HEK293 (cell line): Measurements from ENCODE around the gene SERTAD3.

ENCODE experiments used
- CTCF ChIA-PET: fragments of 350-600 bp; formaldehyde crosslinking; extraction: SDS; loops from one replicate; lab custom pipeline; 2021; ENCODE audit warnings: antibody characterized with exemption; lab: Yijun Ruan, JAX
- POLR2A ChIA-PET: fragments of 300-600 bp; formaldehyde crosslinking; extraction: SDS; loops from one replicate; lab custom pipeline; 2020; ENCODE audit warnings: antibody characterized with exemption, inconsistent platforms; lab: Yijun Ruan, JAX
- H3K27ac ChIP-seq: fragments of 200-500 bp; sonication (Bioruptor generic); 2 replicates; pipeline ENCODE4 v1.5.1; 2014; ENCODE audit warnings: low read depth, low read length, control low read depth, inconsistent platforms; ENCODE audit errors: extremely low read depth
- H3K36me3 ChIP-seq, 2 experiments: fragments of 200-500 bp in 1 of 2; sonication (Bioruptor generic) in 1 of 2; 1 replicate in 1 of 2; 2 replicates in 1 of 2; pipeline ENCODE4 v1.5.1; 2014 to 2017; ENCODE audit warnings: inconsistent platforms in 2 of 2, low read length in 2 of 2; ENCODE audit not compliant: control insufficient read depth in 2 of 2, insufficient read depth in 1 of 2
- H3K4me1 ChIP-seq: fragments of 200-500 bp; sonication (Bioruptor generic); 2 replicates; pipeline ENCODE4 v1.5.1; 2014; ENCODE audit warnings: mild to moderate bottlenecking, low read length, inconsistent platforms; ENCODE audit not compliant: control insufficient read depth, insufficient read depth
- H3K4me3 ChIP-seq: 2 replicates; pipeline ENCODE4 v1.5.1; 2011; ENCODE audit warnings: low read depth, mild to moderate bottlenecking, control low read depth, low read length, moderate library complexity
- H3K9me3 ChIP-seq: fragments of 200-500 bp; sonication (Bioruptor generic); 2 replicates; pipeline ENCODE4 v1.5.1; 2014; ENCODE audit warnings: low read depth, low read length, inconsistent platforms; ENCODE audit not compliant: control insufficient read depth, insufficient read depth
- ATF2 ChIP-seq: fragments of 450-650 bp; formaldehyde crosslinking; IDR thresholded peaks from 2 replicates; pipeline ENCODE4 v1.5.1; 2016; ENCODE audit warnings: missing biosample characterization, missing genetic modification characterization, low read depth
- CTCF ChIP-seq: fragments of 450-650 bp; formaldehyde crosslinking; IDR thresholded peaks from 2 replicates; pipeline ENCODE4 v1.5.1; 2016; ENCODE audit warnings: missing biosample characterization, missing genetic modification characterization
- HIC1 ChIP-seq: fragments of 450-650 bp; formaldehyde crosslinking; IDR thresholded peaks from 2 replicates; pipeline ENCODE4 v1.5.1; 2016; ENCODE audit warnings: missing biosample characterization, missing genetic modification characterization
- HOXA7 ChIP-seq: sonication (generic); formaldehyde crosslinking; IDR thresholded peaks from 2 replicates; pipeline ENCODE4 v1.8.1; 2022; ENCODE audit warnings: missing genetic modification reagents, borderline replicate concordance
- PRDM1 ChIP-seq: fragments of 450-650 bp; formaldehyde crosslinking; IDR thresholded peaks from 2 replicates; pipeline ENCODE4; 2016; ENCODE audit warnings: missing biosample characterization, missing genetic modification characterization
- SALL2 ChIP-seq: fragments of 450-650 bp; formaldehyde crosslinking; IDR thresholded peaks from 2 replicates; pipeline ENCODE4 v1.5.0; 2017; ENCODE audit warnings: missing biosample characterization, mild to moderate bottlenecking, missing genetic modification characterization, borderline replicate concordance
- SP3 ChIP-seq: fragments of 450-650 bp; formaldehyde crosslinking; IDR thresholded peaks from 2 replicates; pipeline ENCODE4 v1.5.1; 2016; ENCODE audit warnings: missing biosample characterization, missing genetic modification characterization
- TCF7L2 ChIP-seq: IDR thresholded peaks from 2 replicates; pipeline ENCODE4 v1.6.1; 2011; ENCODE audit warnings: low read depth, mild to moderate bottlenecking, inconsistent platforms, low read length, moderate library complexity, borderline replicate concordance
- ZBTB8A ChIP-seq: fragments of 450-650 bp; formaldehyde crosslinking; IDR thresholded peaks from 2 replicates; pipeline ENCODE4 v1.5.1; 2016; ENCODE audit warnings: missing biosample characterization, missing genetic modification characterization
- ZFP69B ChIP-seq: fragments of 450-650 bp; formaldehyde crosslinking; IDR thresholded peaks from 2 replicates; pipeline ENCODE4 v1.5.1; 2016; ENCODE audit warnings: missing biosample characterization, missing genetic modification characterization
- ZNF121 ChIP-seq: fragments of 450-650 bp; formaldehyde crosslinking; IDR thresholded peaks from 2 replicates; pipeline ENCODE4 v1.5.1; 2016; ENCODE audit warnings: missing biosample characterization, missing genetic modification characterization
- ZNF155 ChIP-seq: fragments of 450-650 bp; formaldehyde crosslinking; IDR thresholded peaks from 2 replicates; pipeline ENCODE4 v1.5.1; 2016; ENCODE audit warnings: missing biosample characterization, missing genetic modification characterization
- ZNF174 ChIP-seq: fragments of 450-650 bp; formaldehyde crosslinking; IDR thresholded peaks from 2 replicates; pipeline ENCODE4 v1.5.0; 2017; ENCODE audit warnings: missing biosample characterization, mild to moderate bottlenecking, missing genetic modification characterization
- ZNF19 ChIP-seq: fragments of 450-650 bp; formaldehyde crosslinking; IDR thresholded peaks from 2 replicates; pipeline ENCODE4; 2016; ENCODE audit warnings: missing biosample characterization, missing genetic modification characterization, low read depth
- ZNF2 ChIP-seq: fragments of 450-650 bp; formaldehyde crosslinking; IDR thresholded peaks from 2 replicates; pipeline ENCODE4 v1.5.1; 2016; ENCODE audit warnings: missing biosample characterization, missing genetic modification characterization
- ZNF202 ChIP-seq: fragments of 450-650 bp; formaldehyde crosslinking; IDR thresholded peaks from 2 replicates; pipeline ENCODE4 v1.5.1; 2016; ENCODE audit warnings: missing biosample characterization, missing genetic modification characterization, borderline replicate concordance
- ZNF214 ChIP-seq: fragments of 450-650 bp; formaldehyde crosslinking; IDR thresholded peaks from 2 replicates; pipeline ENCODE4 v1.5.1; 2017; ENCODE audit warnings: missing biosample characterization, mild to moderate bottlenecking, missing genetic modification characterization, borderline replicate concordance
- ZNF398 ChIP-seq: fragments of 450-650 bp; formaldehyde crosslinking; IDR thresholded peaks from 2 replicates; pipeline ENCODE4 v1.5.1; 2017; ENCODE audit warnings: missing biosample characterization, missing genetic modification characterization
- ZNF510 ChIP-seq: fragments of 450-650 bp; formaldehyde crosslinking; IDR thresholded peaks from 2 replicates; pipeline ENCODE4 v1.5.1; 2018; ENCODE audit warnings: mild to moderate bottlenecking, missing genetic modification characterization, missing biosample characterization; ENCODE audit not compliant: insufficient replicate concordance
- ZNF692 ChIP-seq: fragments of 450-650 bp; formaldehyde crosslinking; IDR thresholded peaks from 2 replicates; pipeline ENCODE4 v1.5.1; 2016; ENCODE audit warnings: missing biosample characterization, missing genetic modification characterization
- ZNF704 ChIP-seq: fragments of 450-650 bp; formaldehyde crosslinking; IDR thresholded peaks from 2 replicates; pipeline ENCODE4 v1.5.1; 2016; ENCODE audit warnings: missing biosample characterization, missing genetic modification characterization
- ZNF768 ChIP-seq: fragments of 450-650 bp; formaldehyde crosslinking; IDR thresholded peaks from 2 replicates; pipeline ENCODE4 v1.5.1; 2018; ENCODE audit warnings: missing biosample characterization, mild to moderate bottlenecking, missing genetic modification characterization
- ZNF776 ChIP-seq: fragments of 450-650 bp; formaldehyde crosslinking; IDR thresholded peaks from 2 replicates; pipeline ENCODE4 v1.5.0; 2017; ENCODE audit warnings: missing biosample characterization, missing genetic modification characterization, borderline replicate concordance
- ZSCAN23 ChIP-seq: fragments of 450-650 bp; formaldehyde crosslinking; IDR thresholded peaks from 2 replicates; pipeline ENCODE4 v1.5.1; 2016; ENCODE audit warnings: missing biosample characterization, missing genetic modification characterization

Gene SERTAD3

GRCh38 chr19:40419780-40420179 lies 24.4 kb downstream of the SERTAD3 start:
- Histone ChIP-seq H3K4me3 (no peak overlapping the region), H3K27ac (no peak overlapping the region), H3K4me1 (peaks cover 19% of the 10 kb centered on the region), H3K36me3 (peaks cover 13 to 15% of the 10 kb centered on the region in 2 experiments), H3K9me3 (no peaks in the 10 kb centered on the region)
- ChIA-PET POLR2A (interaction anchor here (0.6 to 9.2 kb wide), 10 partner anchors 13 to 184 kb away, joined by 3 to 428 read pairs (median 8); partner anchors contain the start of genes BLVRB, C19orf47, PLD3 and SERTAD3), CTCF (interaction anchor here (0.6 to 3.4 kb wide), 33 partner anchors 9 to 1723 kb away, joined by 3 to 40 read pairs (median 6); partner anchors contain the start of genes BLVRB and SERTAD3)
- TF ChIP-seq ZNF121 (tag by site-specific recombination) (peak; percentile 97), ZNF692 (no peak), ZBTB8A (0 out of 2 replicates have a peak, but pooled peaks have one; percentile 6)

GRCh38 chr19:40419066-40419612 lies 25.0 kb downstream of the SERTAD3 start:
- Histone ChIP-seq H3K4me3 (no peak overlapping the region), H3K36me3 (peaks cover 13 to 15% of the 10 kb centered on the region in 2 experiments), H3K27ac (no peak overlapping the region), H3K9me3 (no peaks in the 10 kb centered on the region), H3K4me1 (peaks cover 14% of the 10 kb centered on the region)
- POLR2A ChIA-PET: interaction anchor here (0.7 to 2.7 kb wide), 4 partner anchors 13 to 71 kb away, joined by 3 to 37 read pairs (median 11); partner anchors contain the start of genes C19orf47 and PLD3
- CTCF ChIA-PET: interaction anchor here (0.6 to 3.4 kb wide), 13 partner anchors 8 to 234 kb away, joined by 3 to 40 read pairs (median 5); partner anchors contain the start of genes BLVRB and SERTAD3
- TF ChIP-seq TCF7L2 (no peak), ZNF768 (tag by site-specific recombination) (no peak), ZNF2 (tag by site-specific recombination) (no peak), ATF2 (no peak), CTCF (tag by site-specific recombination) (peak; percentile 61), ZNF398 (tag by site-specific recombination) (no peak), ZSCAN23 (tag by site-specific recombination) (no peak), SP3 (tag by site-specific recombination) (no peak), ZNF214 (tag by site-specific recombination) (no peak), ZFP69B (peak; percentile 41; the same call in 1 of the 2 replicates), ZNF202 (tag by site-specific recombination) (no peak), ZNF155 (tag by site-specific recombination) (no peak), ZNF510 (tag by site-specific recombination) (no peak), HOXA7 (CRISPR knock-in tag) (no peak), PRDM1 (no peak), HIC1 (tag by site-specific recombination) (peak; percentile 55; the same call in 1 of the 2 replicates), ZNF704 (tag by site-specific recombination) (no peak), ZNF776 (tag by site-specific recombination) (no peak), ZNF19 (tag by site-specific recombination) (no peak), SALL2 (tag by site-specific recombination) (no peak), ZNF174 (tag by site-specific recombination) (no peak)
